Measurements from ENCODE around the gene PIK3CB.
A peak's percentile ranks its signal among the peaks of the same experiment; 100 is the strongest.

Gene PIK3CB

DNA sequence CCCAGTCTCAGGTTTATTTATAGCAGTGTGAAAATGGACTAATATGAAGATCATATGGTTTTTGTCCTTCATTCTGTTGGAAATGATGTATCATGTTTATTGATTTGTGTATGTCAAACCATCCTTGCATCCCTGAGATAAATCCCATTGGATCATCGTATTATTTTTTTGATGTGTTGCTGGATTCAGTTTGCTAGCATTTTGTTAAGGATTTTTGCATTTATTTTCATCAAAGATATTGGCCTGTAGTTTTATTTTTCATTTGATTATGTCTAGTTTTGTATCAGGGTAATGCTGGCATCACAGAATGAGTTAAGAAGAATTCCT is 191.8 kb downstream of the PIK3CB start (continued):
- TF ChIP-seq ZNF335 (tag by site-specific recombination; conservative IDR thresholded peaks at IDR 0.05) = no peak
- no peak for TF ChIP-seq ZNF610 (tag by site-specific recombination; IDR thresholded peaks at IDR 0.05; ENCODE audit: borderline replicate concordance)
- TF ChIP-seq ZBTB1 (tag by site-specific recombination; IDR thresholded peaks at IDR 0.05) = no peak
- TF ChIP-seq, protein P1, sequence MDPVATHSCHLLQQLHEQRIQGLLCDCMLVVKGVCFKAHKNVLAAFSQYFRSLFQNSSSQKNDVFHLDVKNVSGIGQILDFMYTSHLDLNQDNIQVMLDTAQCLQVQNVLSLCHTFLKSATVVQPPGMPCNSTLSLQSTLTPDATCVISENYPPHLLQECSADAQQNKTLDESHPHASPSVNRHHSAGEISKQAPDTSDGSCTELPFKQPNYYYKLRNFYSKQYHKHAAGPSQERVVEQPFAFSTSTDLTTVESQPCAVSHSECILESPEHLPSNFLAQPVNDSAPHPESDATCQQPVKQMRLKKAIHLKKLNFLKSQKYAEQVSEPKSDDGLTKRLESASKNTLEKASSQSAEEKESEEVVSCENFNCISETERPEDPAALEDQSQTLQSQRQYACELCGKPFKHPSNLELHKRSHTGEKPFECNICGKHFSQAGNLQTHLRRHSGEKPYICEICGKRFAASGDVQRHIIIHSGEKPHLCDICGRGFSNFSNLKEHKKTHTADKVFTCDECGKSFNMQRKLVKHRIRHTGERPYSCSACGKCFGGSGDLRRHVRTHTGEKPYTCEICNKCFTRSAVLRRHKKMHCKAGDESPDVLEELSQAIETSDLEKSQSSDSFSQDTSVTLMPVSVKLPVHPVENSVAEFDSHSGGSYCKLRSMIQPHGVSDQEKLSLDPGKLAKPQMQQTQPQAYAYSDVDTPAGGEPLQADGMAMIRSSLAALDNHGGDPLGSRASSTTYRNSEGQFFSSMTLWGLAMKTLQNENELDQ (tag by site-specific recombination; IDR thresholded peaks at IDR 0.05; ENCODE audit: low read depth) = no peak
- no peak for TF ChIP-seq ZNF24 (tag by site-specific recombination; IDR thresholded peaks at IDR 0.05)
- no peak for TF ChIP-seq ZNF843 (tag by site-specific recombination; IDR thresholded peaks at IDR 0.05)

DNA sequence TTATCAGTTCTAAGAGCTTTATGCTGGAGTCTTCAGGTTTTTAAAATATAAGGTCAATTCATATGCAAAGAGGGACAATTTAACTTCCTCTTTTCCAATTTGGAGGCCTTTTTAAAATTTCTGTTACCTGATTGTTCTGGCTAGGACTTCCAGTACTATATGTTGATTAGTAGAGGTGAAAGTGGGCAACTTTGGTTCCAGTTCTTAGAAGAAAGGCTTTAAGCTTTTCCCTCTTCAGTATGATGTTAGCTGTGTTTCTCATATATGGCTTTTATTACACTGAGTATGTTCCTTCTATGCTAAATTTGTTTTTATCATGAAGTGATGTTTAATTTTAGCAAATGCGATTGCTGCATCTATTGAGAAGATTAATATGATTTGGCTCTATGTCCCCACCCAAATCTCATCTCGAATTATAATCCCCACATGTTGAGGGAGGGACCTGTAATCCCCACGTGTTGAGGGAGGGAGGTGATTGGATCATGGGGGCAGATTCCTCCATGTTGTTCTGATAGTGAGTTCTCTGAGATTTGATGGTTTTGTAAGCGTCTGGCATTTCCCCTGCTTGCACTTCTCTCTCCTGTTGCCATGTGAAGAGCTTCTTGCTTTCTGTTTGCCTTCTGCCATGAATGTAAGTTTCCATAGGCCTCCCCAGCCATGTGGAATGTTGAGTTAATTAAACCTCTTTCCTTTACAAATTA is 192.4 kb downstream of the PIK3CB start:
- CTCF ChIA-PET = interaction anchor here (0.6 kb wide), 1 partner anchor 12 kb away, joined by 4 read pairs; no protein-coding TSS in a partner anchor
- TF ChIP-seq ZNF768 (tag by site-specific recombination; IDR thresholded peaks at IDR 0.05) = no peak
- TF ChIP-seq, protein P2, sequence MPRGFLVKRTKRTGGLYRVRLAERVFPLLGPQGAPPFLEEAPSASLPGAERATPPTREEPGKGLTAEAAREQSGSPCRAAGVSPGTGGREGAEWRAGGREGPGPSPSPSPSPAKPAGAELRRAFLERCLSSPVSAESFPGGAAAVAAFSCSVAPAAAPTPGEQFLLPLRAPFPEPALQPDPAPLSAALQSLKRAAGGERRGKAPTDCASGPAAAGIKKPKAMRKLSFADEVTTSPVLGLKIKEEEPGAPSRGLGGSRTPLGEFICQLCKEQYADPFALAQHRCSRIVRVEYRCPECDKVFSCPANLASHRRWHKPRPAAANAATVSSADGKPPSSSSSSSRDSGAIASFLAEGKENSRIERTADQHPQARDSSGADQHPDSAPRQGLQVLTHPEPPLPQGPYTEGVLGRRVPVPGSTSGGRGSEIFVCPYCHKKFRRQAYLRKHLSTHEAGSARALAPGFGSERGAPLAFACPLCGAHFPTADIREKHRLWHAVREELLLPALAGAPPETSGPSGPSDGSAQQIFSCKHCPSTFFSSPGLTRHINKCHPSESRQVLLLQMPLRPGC (tag by site-specific recombination; IDR thresholded peaks at IDR 0.05) = no peak
- peak; percentile 52; the same call in 1 of the 2 replicates for TF ChIP-seq MZF1 (tag by site-specific recombination; IDR thresholded peaks at IDR 0.05; ENCODE audit: borderline replicate concordance)
- Histone ChIP-seq H3K9me3 (ENCODE audit: control insufficient read depth, insufficient read depth, low read depth, low read length) (no peaks in the 10 kb centered on the region), H3K4me1 (ENCODE audit: control insufficient read depth, insufficient read depth, low read length) (no peaks in the 10 kb centered on the region), H3K36me3 (ENCODE audit: control insufficient read depth in 2 of 2, insufficient read depth in 1 of 2, low read length in 2 of 2) (no peaks in the 10 kb centered on the region), H3K27ac (ENCODE audit: extremely low read depth, low read depth, low read length) (no peak overlapping the region), H3K4me3 (ENCODE audit: low read depth, low read length) (no peak overlapping the region)
- POLR2A ChIA-PET = no interaction called here

DNA sequence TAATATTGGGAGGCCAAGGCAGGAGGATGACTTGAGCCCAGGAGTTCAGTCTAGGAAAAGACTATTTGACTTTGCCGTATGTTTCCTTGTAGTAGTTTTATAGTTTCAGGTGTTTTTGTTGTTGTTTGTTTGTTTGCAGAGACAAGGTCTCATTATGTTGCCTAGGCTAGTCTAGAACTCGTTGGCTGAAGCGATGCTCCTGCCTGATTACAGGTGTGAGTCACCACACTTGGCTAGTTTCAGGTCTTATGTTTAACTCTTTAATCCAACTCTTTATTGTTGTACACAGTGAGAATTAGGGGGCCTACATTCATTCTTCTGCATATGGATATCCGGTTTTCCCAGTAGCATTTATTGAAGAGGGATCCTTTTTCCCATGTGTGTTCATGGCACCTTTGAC is 194.2 kb downstream of the PIK3CB start:
- CTCF ChIA-PET = no interaction called here

DNA sequence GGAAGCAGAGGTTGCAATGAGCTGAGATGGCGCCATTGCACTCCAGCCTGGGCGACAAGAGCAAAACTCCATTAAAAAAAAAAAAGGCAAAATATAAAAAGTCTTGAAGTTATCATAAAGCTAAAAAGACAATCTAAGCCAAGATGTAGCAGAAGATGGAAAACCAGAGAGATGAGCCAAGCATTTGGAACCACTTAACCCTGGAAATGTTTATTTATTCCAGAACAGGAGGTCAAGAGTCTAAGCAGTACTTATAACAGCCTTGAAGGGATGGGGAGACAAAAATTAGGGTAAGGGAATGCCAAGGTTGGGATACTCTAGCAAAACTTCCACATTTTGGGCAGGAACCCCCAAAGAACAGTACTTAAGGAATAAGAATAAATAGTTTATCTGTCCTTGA is 196.1 kb downstream of the PIK3CB start:
- ChIA-PET CTCF (no interaction called here), POLR2A (interaction anchor here (0.6 kb wide), 1 partner anchor 30 kb away, joined by 4 read pairs; the partner anchor contains the start of gene FAIM)
- Histone ChIP-seq H3K4me1 (ENCODE audit: control insufficient read depth, insufficient read depth, low read length) (no peaks in the 10 kb centered on the region), H3K9me3 (ENCODE audit: control insufficient read depth, insufficient read depth, low read depth, low read length) (no peaks in the 10 kb centered on the region), H3K36me3 (ENCODE audit: control insufficient read depth in 2 of 2, insufficient read depth in 1 of 2, low read length in 2 of 2) (peaks cover 0 to 9% of the 10 kb centered on the region in 2 experiments; a peak in 1 of 3 replicates), H3K4me3 (ENCODE audit: low read depth, low read length) (no peak overlapping the region), H3K27ac (ENCODE audit: extremely low read depth, low read depth, low read length) (no peak overlapping the region)
- TF ChIP-seq ZNF19 (tag by site-specific recombination; IDR thresholded peaks at IDR 0.05; ENCODE audit: low read depth) = no peak
- TF ChIP-seq, protein P3, sequence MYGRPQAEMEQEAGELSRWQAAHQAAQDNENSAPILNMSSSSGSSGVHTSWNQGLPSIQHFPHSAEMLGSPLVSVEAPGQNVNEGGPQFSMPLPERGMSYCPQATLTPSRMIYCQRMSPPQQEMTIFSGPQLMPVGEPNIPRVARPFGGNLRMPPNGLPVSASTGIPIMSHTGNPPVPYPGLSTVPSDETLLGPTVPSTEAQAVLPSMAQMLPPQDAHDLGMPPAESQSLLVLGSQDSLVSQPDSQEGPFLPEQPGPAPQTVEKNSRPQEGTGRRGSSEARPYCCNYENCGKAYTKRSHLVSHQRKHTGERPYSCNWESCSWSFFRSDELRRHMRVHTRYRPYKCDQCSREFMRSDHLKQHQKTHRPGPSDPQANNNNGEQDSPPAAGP (tag by site-specific recombination; IDR thresholded peaks at IDR 0.05) = no peak
- TF ChIP-seq ZNF248 (tag by site-specific recombination; IDR thresholded peaks at IDR 0.05) = no peak
- TF ChIP-seq, protein P4, sequence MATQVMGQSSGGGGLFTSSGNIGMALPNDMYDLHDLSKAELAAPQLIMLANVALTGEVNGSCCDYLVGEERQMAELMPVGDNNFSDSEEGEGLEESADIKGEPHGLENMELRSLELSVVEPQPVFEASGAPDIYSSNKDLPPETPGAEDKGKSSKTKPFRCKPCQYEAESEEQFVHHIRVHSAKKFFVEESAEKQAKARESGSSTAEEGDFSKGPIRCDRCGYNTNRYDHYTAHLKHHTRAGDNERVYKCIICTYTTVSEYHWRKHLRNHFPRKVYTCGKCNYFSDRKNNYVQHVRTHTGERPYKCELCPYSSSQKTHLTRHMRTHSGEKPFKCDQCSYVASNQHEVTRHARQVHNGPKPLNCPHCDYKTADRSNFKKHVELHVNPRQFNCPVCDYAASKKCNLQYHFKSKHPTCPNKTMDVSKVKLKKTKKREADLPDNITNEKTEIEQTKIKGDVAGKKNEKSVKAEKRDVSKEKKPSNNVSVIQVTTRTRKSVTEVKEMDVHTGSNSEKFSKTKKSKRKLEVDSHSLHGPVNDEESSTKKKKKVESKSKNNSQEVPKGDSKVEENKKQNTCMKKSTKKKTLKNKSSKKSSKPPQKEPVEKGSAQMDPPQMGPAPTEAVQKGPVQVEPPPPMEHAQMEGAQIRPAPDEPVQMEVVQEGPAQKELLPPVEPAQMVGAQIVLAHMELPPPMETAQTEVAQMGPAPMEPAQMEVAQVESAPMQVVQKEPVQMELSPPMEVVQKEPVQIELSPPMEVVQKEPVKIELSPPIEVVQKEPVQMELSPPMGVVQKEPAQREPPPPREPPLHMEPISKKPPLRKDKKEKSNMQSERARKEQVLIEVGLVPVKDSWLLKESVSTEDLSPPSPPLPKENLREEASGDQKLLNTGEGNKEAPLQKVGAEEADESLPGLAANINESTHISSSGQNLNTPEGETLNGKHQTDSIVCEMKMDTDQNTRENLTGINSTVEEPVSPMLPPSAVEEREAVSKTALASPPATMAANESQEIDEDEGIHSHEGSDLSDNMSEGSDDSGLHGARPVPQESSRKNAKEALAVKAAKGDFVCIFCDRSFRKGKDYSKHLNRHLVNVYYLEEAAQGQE (tag by site-specific recombination; IDR thresholded peaks at IDR 0.05) = no peak
- no peak for TF ChIP-seq KLF7 (tag by site-specific recombination; IDR thresholded peaks at IDR 0.05; ENCODE audit: borderline replicate concordance)
- TF ChIP-seq HOXD13 (CRISPR knock-in tag; IDR thresholded peaks at IDR 0.05; ENCODE audit: borderline replicate concordance) = no peak

More for the DNA sequence above, 194.2 kb downstream of the PIK3CB start:
- POLR2A ChIA-PET = no interaction called here
- Histone ChIP-seq H3K4me3 (ENCODE audit: low read depth, low read length) (no peak overlapping the region), H3K27ac (ENCODE audit: extremely low read depth, low read depth, low read length) (no peak overlapping the region), H3K36me3 (ENCODE audit: control insufficient read depth in 2 of 2, insufficient read depth in 1 of 2, low read length in 2 of 2) (peaks cover 0 to 2% of the 10 kb centered on the region in 2 experiments; a peak in 1 of 3 replicates), H3K9me3 (ENCODE audit: control insufficient read depth, insufficient read depth, low read depth, low read length) (no peaks in the 10 kb centered on the region), H3K4me1 (ENCODE audit: control insufficient read depth, insufficient read depth, low read length) (no peaks in the 10 kb centered on the region)
- TF ChIP-seq ZFP37 (tag by site-specific recombination; IDR thresholded peaks at IDR 0.05) (no peak), ZNF621 (tag by site-specific recombination; IDR thresholded peaks at IDR 0.05) (no peak), ZNF114 (tag by site-specific recombination; IDR thresholded peaks at IDR 0.05) (no peak), ZNF248 (tag by site-specific recombination; IDR thresholded peaks at IDR 0.05) (no peak)
- TF ChIP-seq, protein P5, sequence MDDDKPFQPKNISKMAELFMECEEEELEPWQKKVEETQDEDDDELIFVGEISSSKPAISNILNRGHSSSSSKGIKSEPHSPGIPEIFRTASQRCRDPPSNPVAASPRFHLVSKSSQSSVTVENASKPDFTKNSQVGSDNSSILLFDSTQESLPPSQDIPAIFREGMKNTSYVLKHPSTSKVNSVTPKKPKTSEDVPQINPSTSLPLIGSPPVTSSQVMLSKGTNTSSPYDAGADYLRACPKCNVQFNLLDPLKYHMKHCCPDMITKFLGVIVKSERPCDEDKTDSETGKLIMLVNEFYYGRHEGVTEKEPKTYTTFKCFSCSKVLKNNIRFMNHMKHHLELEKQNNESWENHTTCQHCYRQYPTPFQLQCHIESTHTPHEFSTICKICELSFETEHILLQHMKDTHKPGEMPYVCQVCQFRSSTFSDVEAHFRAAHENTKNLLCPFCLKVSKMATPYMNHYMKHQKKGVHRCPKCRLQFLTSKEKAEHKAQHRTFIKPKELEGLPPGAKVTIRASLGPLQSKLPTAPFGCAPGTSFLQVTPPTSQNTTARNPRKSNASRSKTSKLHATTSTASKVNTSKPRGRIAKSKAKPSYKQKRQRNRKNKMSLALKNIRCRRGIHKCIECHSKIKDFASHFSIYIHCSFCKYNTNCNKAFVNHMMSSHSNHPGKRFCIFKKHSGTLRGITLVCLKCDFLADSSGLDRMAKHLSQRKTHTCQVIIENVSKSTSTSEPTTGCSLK (tag by site-specific recombination; IDR thresholded peaks at IDR 0.05) = no peak

All from HEK293 (cell line).